Measurements from ENCODE around the gene PSMB8.
A peak's percentile ranks its signal among the peaks of the same experiment; 100 is the strongest.

The PSMB8 gene

DNA sequence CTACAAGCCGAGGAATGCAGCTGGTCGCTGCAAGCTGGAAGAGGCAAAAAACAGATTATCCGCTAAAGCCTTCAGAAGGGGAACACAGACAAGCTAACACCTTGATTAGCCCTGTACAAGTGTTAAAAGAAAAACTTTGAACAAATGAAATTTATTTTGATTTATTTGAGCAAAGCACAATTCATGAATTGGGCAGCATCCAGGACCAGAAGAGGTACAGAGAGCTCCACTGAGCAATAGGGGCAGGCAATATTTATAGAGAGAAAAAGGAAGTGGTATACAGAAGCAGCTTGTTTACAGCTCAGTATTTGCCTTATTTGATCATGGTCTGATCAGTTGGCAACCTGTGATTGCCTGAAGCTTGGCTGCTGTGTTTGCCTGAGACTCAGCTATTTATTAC, 44.7 kb downstream of the PSMB8 start:
- DNase-seq (ENCODE audit: low read depth in 4 of 4, low spot score in 1 of 4) = no peak

DNA sequence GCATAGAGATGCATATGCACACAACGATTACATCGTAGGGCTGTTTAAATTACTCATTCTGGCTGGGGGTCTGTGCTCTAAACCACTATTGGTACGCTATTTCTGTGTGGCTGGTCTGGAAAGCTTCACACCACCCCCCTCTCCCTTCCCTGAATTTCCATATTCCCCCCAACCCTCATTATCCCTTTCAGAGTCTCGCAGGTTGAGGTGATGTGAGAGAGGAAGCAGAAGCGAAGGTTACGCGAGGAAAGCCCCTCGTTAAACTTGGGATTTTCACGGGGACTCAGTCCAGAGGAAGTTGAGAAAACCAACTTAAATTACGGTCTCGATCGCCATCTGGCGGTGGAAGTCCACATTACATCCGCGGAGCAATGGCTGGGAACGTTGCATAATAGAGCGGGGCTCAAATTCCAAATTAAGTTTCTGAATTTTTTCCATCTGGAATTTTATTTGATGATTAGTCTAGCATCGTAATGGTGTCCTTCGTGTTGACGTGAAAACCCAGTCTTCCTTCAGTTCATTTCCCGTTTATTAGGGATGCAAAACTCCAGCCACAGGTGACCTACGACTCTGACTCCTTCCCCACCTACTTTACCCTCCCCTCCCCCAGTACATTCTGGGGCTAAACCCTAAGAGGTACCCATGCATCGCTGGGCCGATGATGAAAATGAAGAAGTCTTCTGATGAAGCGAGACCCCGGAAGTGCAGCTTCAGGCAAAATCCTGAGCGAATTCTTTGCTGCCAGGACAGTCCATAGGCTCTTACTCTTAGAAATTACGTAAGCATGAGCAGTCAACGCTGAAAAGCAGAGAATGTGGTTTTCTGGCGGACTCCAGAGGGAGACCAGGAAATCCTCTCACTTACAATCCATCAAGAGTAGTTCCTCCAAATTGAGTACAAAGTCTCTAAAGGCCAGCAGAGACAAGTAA, 46.7 kb downstream of the PSMB8 start:
- DNase-seq (ENCODE audit: low read depth in 4 of 4, low spot score in 1 of 4) = peak; percentile 61 to 79 (median 63)

GRCh38 chr6:32794510-32794909, 49.3 kb downstream of the PSMB8 start:
- no peak for DNase-seq (ENCODE audit: low read depth in 4 of 4, low spot score in 1 of 4)

DNA sequence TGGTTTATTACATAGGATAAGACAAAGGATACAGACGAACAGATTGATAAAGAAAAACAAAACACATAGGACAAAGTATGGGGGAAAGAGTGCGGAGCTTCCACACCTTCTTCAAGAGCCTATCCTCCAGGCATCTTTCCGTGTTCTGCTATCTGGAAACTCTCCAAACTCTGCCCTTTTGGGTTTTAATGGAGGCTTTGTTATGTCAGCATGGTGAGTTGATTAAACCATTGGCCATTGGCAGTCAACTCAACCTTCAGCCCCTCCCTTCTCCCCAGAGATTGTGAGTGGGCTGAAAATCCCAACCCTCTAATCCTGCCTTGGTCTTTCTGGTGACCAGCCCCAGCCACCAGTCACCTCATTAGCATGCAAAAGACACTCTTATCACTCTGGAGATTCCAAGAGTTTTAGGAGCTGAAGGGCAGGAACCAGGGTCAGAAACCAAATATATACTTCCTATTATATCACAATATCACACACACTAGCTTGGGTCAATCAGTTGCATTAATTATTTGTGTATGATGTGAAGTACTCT, 50.9 kb downstream of the PSMB8 start:
- no peak for DNase-seq (ENCODE audit: low read depth in 4 of 4, low spot score in 1 of 4)

Data from stimulated activated CD4-positive, alpha-beta T cell treated with anti-CD3 and anti-CD28 coated beads, Interleukin-1b, Interleukin-23, amount 100 ng/mL, for 24 hours (primary cell).